Ishikawa (cell line): ENCODE data around the gene ZC3H4.
A peak's percentile ranks its signal among the peaks of the same experiment; 100 is the strongest.

Experiments used
- CEBPB ChIP-seq: IDR thresholded peaks from 2 replicates; pipeline ENCODE4 v1.6.1; 2012
- CREB1 ChIP-seq: IDR thresholded peaks from 2 replicates; pipeline ENCODE4 v1.6.1; 2012; ENCODE audit warnings: low read depth
- EGR1 ChIP-seq: IDR thresholded peaks from 2 replicates; pipeline ENCODE4 v1.6.1; 2012
- EP300 ChIP-seq: IDR thresholded peaks from 2 replicates; pipeline ENCODE4 v1.6.1; 2012; ENCODE audit warnings: borderline replicate concordance
- FOXM1 ChIP-seq: IDR thresholded peaks from 2 replicates; pipeline ENCODE4 v1.6.1; 2012; ENCODE audit warnings: low read depth, borderline replicate concordance
- NFIC ChIP-seq: IDR thresholded peaks from 2 replicates; pipeline ENCODE4 v1.6.1; 2012
- RAD21 ChIP-seq: IDR thresholded peaks from 2 replicates; pipeline ENCODE4 v1.6.1; 2012; ENCODE audit warnings: low read depth
- TAF1 ChIP-seq: IDR thresholded peaks from 2 replicates; pipeline ENCODE4 v1.6.1; 2012; ENCODE audit warnings: low read depth, mild to moderate bottlenecking
- TCF12 ChIP-seq: IDR thresholded peaks from 2 replicates; pipeline ENCODE4 v1.6.1; 2012; ENCODE audit warnings: low read depth
- TEAD4 ChIP-seq: IDR thresholded peaks from 2 replicates; pipeline ENCODE4 v1.6.1; 2012
- YY1 ChIP-seq: IDR thresholded peaks from 2 replicates; pipeline ENCODE4 v1.6.1; 2012; ENCODE audit warnings: low read depth
- ZBTB7A ChIP-seq: IDR thresholded peaks from 2 replicates; pipeline ENCODE4 v1.6.1; 2012; ENCODE audit warnings: low read depth
- TF ChIP-seq, protein P1 (sequence below): IDR thresholded peaks from 2 replicates; pipeline ENCODE4 v1.6.1; 2012
- TF ChIP-seq, protein P2 (sequence below): IDR thresholded peaks from 2 replicates; pipeline ENCODE4 v1.6.1; 2012
- TF ChIP-seq, protein P3 (sequence below): IDR thresholded peaks from 2 replicates; pipeline ENCODE4 v1.6.1; 2012; ENCODE audit warnings: low read depth, mild to moderate bottlenecking

ZC3H4 gene

DNA sequence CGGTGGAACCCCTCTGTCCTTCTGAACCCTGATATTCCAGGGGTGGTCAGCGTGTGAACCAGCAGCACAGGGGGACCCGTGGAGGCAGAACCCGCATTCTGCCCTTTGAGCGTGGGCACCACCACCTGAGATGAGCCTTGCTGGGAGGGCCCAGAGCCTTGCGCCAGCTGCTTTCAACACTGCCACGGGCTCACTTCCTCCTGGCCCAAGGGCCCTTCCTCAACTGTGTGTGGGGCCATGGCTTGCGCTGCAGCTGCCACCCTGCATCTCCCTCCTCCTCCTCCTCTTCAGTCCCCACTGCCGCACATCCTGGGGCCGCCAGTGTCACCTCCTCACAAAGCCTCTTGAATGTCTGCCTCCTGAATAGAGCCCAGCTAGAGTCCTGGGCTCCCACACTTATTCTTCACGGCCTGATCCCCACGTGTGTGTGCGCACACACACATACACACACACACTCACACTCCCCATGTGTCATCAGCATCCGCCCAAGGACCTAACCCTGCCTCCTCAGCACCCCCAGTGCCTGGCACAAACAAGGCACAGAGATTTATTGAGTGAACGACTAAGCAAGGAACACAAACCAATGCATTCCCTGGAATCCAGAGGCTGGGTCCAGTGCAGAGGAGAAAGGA, 38.3 kb downstream of the ZC3H4 start:
- TF ChIP-seq, protein P1, sequence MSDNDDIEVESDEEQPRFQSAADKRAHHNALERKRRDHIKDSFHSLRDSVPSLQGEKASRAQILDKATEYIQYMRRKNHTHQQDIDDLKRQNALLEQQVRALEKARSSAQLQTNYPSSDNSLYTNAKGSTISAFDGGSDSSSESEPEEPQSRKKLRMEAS: no peak
- TF ChIP-seq TCF12 (no peak), CEBPB (no peak), CREB1 (no peak)

DNA sequence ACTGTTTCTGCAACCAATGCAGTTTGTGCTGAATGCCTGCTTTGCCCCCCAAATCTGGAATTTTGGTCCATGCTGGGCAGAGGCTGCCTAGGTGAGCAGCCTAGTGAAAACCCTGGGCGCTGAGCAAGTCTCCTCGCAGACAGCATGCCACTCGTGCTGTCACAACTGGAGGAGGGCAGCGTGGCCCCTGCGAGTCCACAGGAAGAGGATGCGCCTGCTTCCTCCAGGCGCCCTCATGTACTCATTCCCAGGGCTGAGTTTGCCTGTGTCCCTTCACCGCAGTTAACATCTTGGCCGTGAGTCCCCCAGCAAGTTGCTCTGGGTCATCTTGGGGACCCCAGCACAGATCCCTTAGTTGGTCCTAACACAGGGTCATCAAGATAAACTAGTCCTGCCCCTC, 39.0 kb downstream of the ZC3H4 start:
- TF ChIP-seq YY1: no peak
- no peak for TF ChIP-seq TEAD4
- no peak for TF ChIP-seq CEBPB
- no peak for TF ChIP-seq CREB1
- TF ChIP-seq, protein P2, sequence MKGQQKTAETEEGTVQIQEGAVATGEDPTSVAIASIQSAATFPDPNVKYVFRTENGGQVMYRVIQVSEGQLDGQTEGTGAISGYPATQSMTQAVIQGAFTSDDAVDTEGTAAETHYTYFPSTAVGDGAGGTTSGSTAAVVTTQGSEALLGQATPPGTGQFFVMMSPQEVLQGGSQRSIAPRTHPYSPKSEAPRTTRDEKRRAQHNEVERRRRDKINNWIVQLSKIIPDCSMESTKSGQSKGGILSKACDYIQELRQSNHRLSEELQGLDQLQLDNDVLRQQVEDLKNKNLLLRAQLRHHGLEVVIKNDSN: no peak
- TF ChIP-seq EP300: no peak
- no peak for TF ChIP-seq FOXM1
- TF ChIP-seq ZBTB7A: no peak
- no peak for TF ChIP-seq TCF12
- TF ChIP-seq NFIC: no peak
- TF ChIP-seq RAD21: no peak
- TF ChIP-seq, protein P1: no peak

DNA sequence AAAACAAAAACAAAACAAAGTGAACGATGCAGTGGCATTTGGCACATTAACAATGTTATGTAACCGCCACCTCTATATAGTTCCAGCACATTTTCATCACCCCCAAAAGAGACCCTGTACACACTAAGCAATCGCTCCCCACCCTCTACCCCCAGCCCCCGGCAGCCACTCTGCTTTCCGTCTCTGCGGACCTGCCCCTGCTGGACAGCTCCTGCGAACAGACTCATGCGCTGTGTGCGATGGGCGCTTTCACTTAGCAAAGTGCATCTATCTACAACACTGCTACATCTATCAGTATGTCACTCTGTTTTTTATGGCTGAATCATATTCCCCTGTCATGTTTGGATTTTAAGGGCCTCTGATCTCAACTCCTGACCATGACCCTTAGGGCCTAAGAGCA, 40.0 kb downstream of the ZC3H4 start:
- no peak for TF ChIP-seq YY1
- no peak for TF ChIP-seq TEAD4
- TF ChIP-seq TAF1: no peak
- TF ChIP-seq, protein P3, sequence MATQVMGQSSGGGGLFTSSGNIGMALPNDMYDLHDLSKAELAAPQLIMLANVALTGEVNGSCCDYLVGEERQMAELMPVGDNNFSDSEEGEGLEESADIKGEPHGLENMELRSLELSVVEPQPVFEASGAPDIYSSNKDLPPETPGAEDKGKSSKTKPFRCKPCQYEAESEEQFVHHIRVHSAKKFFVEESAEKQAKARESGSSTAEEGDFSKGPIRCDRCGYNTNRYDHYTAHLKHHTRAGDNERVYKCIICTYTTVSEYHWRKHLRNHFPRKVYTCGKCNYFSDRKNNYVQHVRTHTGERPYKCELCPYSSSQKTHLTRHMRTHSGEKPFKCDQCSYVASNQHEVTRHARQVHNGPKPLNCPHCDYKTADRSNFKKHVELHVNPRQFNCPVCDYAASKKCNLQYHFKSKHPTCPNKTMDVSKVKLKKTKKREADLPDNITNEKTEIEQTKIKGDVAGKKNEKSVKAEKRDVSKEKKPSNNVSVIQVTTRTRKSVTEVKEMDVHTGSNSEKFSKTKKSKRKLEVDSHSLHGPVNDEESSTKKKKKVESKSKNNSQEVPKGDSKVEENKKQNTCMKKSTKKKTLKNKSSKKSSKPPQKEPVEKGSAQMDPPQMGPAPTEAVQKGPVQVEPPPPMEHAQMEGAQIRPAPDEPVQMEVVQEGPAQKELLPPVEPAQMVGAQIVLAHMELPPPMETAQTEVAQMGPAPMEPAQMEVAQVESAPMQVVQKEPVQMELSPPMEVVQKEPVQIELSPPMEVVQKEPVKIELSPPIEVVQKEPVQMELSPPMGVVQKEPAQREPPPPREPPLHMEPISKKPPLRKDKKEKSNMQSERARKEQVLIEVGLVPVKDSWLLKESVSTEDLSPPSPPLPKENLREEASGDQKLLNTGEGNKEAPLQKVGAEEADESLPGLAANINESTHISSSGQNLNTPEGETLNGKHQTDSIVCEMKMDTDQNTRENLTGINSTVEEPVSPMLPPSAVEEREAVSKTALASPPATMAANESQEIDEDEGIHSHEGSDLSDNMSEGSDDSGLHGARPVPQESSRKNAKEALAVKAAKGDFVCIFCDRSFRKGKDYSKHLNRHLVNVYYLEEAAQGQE: peak; percentile 54
- TF ChIP-seq CEBPB: no peak
- TF ChIP-seq FOXM1: no peak

DNA sequence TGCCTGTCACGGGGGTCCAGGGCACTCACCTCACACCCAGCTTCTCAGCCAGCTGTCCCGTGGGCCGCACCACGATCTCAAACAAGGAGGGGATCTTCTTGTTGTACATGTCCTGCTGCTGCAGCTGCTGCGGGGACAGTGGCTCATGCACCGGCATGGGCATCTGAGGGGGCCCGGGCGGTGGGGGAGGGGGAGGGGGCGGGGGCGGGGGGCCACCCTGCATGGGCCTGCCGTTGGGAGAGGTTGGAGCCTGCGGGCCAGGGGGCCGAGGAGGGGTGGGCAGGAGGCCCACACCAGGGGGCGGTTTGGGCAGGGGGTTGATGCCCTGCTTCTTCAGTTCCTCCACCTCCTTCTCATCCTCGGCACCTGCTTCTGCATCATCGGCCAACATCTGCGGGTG, 41.3 kb downstream of the ZC3H4 start:
- TF ChIP-seq ZBTB7A (no peak), RAD21 (no peak), CREB1 (no peak), NFIC (no peak), EP300 (no peak)
- TF ChIP-seq, protein P1: no peak

DNA sequence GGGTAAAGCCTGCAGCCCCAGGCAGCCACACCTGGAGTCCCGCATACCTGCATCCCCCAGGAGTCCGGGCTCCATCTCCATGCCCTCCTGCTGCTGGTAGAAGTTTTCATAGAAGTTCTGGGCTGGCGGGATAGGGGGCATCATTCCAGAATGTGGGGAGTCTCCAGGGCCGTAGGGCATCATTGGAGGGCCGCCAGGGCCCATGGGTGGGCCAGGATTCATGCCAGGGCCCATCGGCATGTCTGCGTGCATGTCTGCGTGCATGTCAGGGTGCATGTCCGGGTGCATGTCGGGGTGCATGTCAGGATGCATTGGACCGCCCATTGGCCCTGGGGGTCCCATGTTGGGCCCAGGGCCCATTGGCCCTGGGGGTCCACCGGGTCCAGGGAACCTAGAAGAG, 41.8 kb downstream of the ZC3H4 start:
- TF ChIP-seq NFIC (no peak), FOXM1 (no peak), YY1 (no peak), TAF1 (no peak), EGR1 (no peak), TEAD4 (no peak), RAD21 (no peak), ZBTB7A (no peak), TCF12 (no peak), CEBPB (no peak), EP300 (no peak), CREB1 (no peak)
- TF ChIP-seq, protein P3: no peak
- TF ChIP-seq, protein P2: no peak
- TF ChIP-seq, protein P1: no peak

DNA sequence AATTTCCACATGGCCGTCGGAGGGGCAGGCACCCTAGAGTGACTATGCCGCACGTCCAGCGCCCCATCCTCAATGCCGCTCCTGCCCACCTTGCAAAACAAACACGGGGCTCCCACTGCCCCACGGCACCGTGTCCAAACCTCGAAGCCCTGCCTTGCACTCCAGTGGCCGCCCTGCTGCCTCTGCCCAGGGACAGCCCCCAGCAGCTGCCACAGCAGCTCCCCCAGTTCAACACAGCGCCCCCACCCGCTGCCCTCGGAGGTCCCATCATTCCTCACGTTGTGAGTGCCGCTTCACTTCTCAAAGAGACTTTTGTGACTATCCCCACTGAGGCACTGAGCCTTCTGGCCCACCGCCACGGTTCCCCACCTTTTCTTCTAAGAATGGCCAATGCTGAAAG, 42.8 kb downstream of the ZC3H4 start:
- TF ChIP-seq, protein P1: no peak
- TF ChIP-seq CEBPB (no peak), YY1 (no peak), EGR1 (no peak), FOXM1 (no peak), CREB1 (no peak), EP300 (no peak), ZBTB7A (no peak), NFIC (no peak), TCF12 (no peak), TEAD4 (no peak)
- TF ChIP-seq, protein P3: no peak
- TF ChIP-seq, protein P2: no peak
